T47D (cell line): ENCODE measurements around the gene PPP4C.
"Not testable (repeated sequence)": the region's sequence is repeated elsewhere in the genome, so short reads cannot be mapped to it uniquely, and the experiment has no call there.

Experiments
- DNase-seq, 2 experiments: peaks; one replicate each; pipeline versions ENCODE4 v3.0.0 to v3.0.0-alpha.2; 2011 to 2012; ENCODE audit warnings: low read depth in 1 of 2, low spot score in 1 of 2
- JUND ChIP-seq: IDR thresholded peaks from 2 replicates; pipeline ENCODE4 v1.6.1; 2012; ENCODE audit warnings: low read depth
- in situ Hi-C: cut with HindIII; loops from 2 replicates; pipeline ENCODE4 v1.10.0; 2016; ENCODE audit warnings: low sequenced_read_pairs, low pct_unique_long_range_greater_than_20kb

PPP4C gene

GRCh38 chr16:30117768-30118167, 42.0 kb downstream of the PPP4C start:
- no peak for DNase-seq
- in situ Hi-C loops: no loop called here
- TF ChIP-seq JUND: no peak

- DNase-seq: no peak
- in situ Hi-C loops: no loop called here
- TF ChIP-seq JUND: no peak
Observed at GRCh38 chr16:30119428-30119827, 43.6 kb downstream of the PPP4C start.

- DNase-seq: no peak
- no peak for TF ChIP-seq JUND
- in situ Hi-C loops: no loop called here
Observed at GRCh38 chr16:30120340-30121105, 44.7 kb downstream of the PPP4C start.

- in situ Hi-C loops: no loop called here
- no peak for TF ChIP-seq JUND
- DNase-seq: no peak
Observed at GRCh38 chr16:30121741-30122571, 46.2 kb downstream of the PPP4C start.

- in situ Hi-C loops: no loop called here
- no peak for DNase-seq
- TF ChIP-seq JUND: no peak
Observed at GRCh38 chr16:30122604-30123160, 46.9 kb downstream of the PPP4C start.

GRCh38 chr16:30124985-30125379, 49.2 kb downstream of the PPP4C start:
- in situ Hi-C loops: no loop called here
- TF ChIP-seq JUND: no peak
- no peak for DNase-seq

- in situ Hi-C loops, DNase-seq: not testable (repeated sequence)
Observed at GRCh38 chr16:30125690-30126089, 49.9 kb downstream of the PPP4C start.

- in situ Hi-C loops: no loop called here
- DNase-seq: no peak
- no peak for TF ChIP-seq JUND
Observed at GRCh38 chr16:30127993-30128392, 52.2 kb downstream of the PPP4C start.

- in situ Hi-C loops: no loop called here
- DNase-seq: no peak
- no peak for TF ChIP-seq JUND
Observed at GRCh38 chr16:30131869-30132475, 56.2 kb downstream of the PPP4C start.

- DNase-seq: no peak
- no peak for TF ChIP-seq JUND
- in situ Hi-C loops: no loop called here
Observed at GRCh38 chr16:30132591-30132990, 56.8 kb downstream of the PPP4C start.
